ENCODE results near the gene KRTAP4-12. TPM values are rescaled to one million over a fixed set of nuclear protein-coding genes. Genes with fewer than 3 reads are reported as not detected.
"Not testable (repeated sequence)": the region's sequence is repeated elsewhere in the genome, so short reads cannot be mapped to it uniquely, and the experiment has no call there.

KRTAP4-12 gene
- polyA plus RNA-seq, 1 donor: not detected

DNA sequence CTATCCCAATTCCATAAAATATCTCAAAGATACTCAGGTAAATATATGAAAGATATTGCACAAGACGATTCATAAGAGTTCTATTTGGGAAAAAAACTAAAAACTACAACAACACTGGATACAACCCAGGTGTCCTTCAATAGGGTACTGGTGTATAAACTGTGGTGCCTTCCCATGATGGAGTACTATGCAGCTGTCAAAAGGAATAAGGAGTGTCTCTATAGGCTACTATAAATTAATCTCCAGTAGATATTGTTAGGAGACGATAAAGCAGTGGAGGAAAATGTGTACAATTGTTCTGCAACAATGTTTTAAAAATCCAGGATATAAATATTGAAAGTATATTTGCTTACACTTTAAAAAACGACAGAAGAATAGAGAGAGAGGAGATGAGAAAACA is 2.4 kb upstream of the KRTAP4-12 start:
- Histone ChIP-seq H3K9me3 (ENCODE audit: control insufficient read depth, low read depth, low read length) (no peaks in the 10 kb centered on the region), H3K36me3 (ENCODE audit: control insufficient read depth, insufficient read depth, low read length) (no peaks in the 10 kb centered on the region), H3K4me3 (ENCODE audit: low read length) (no peak overlapping the region), H3K4me1 (ENCODE audit: control insufficient read depth, insufficient read depth, low read length) (no peaks in the 10 kb centered on the region), H3K27ac (ENCODE audit: low read length) (no peak overlapping the region), H3K27me3 (ENCODE audit: control insufficient read depth, insufficient read depth, low read length) (no peaks in the 10 kb centered on the region)
- 97% methylated on average over 3 of the region's 3 CpGs for WGBS (ENCODE audit: insufficient coverage, low lambda C conversion rate)
- DNase-seq: no peak

DNA sequence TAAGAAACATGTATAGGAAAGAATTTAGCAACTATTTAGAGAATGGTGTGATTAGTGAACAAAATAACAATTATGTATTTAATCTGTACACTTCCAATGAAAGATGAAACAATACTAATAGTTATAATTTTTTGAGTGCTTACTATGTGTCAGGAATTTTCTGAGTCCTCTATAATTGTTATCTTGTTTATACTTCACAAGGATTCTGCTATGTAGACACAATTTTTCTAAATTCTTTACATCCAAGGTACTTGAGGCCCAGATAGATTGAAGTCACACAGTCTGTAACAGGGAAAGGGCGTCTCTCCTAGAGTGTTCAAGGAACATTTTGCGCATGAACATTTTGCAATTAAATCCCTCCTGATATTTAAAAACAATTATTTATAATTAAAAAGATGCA is 1.1 kb upstream of the KRTAP4-12 start:
- H3K4me3 ChIP-seq (ENCODE audit: low read length): no peak overlapping the region
- no peak overlapping the region for H3K27ac ChIP-seq (ENCODE audit: low read length)
- no peaks in the 10 kb centered on the region for H3K27me3 ChIP-seq (ENCODE audit: control insufficient read depth, insufficient read depth, low read length)
- H3K36me3 ChIP-seq (ENCODE audit: control insufficient read depth, insufficient read depth, low read length): no peaks in the 10 kb centered on the region
- H3K9me3 ChIP-seq (ENCODE audit: control insufficient read depth, low read depth, low read length): no peaks in the 10 kb centered on the region
- no peak for DNase-seq
- no peaks in the 10 kb centered on the region for H3K4me1 ChIP-seq (ENCODE audit: control insufficient read depth, insufficient read depth, low read length)
- no CpG with 5 or more reads among the region's 2 CpGs for WGBS (ENCODE audit: insufficient coverage, low lambda C conversion rate)

DNA sequence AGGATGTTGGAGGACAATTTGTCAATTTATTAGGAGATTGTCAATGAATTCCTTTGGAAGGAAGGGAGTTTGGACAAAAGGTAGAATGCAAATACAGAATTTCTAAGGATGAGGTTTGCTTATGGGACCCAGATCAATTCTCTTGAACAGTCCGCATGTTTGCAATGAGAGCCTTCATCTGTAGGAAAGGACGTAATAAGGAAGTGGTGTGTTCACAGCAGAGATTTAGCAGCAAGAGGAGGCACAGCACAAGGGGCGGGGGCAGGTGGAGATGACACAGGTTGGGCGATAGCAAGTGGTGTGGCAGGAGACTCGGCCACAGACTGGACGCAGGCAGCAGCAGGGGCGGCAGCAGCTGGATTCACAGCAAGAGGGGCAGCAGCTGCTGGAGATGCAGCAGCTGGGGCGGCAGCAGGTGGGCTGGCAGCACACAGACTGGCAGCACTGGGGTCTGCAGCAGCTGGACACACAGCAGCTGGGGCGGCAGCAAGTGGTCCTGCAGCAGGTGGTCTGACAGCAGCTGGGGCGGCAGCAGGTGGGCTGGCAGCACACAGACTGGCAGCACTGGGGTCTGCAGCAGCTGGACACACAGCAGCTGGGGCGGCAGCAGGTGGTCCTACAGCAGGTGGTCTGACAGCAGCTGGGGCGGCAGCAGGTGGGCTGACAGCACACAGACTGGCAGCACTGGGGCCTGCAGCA is 541 bp downstream of the KRTAP4-12 start:
- not testable (repeated sequence) for H3K4me3 ChIP-seq (ENCODE audit: low read length); H3K9me3 ChIP-seq (ENCODE audit: control insufficient read depth, low read depth, low read length); H3K27me3 ChIP-seq (ENCODE audit: control insufficient read depth, insufficient read depth, low read length); DNase-seq; H3K36me3 ChIP-seq (ENCODE audit: control insufficient read depth, insufficient read depth, low read length); H3K27ac ChIP-seq (ENCODE audit: low read length); H3K4me1 ChIP-seq (ENCODE audit: control insufficient read depth, insufficient read depth, low read length)
- no CpG with 5 or more reads among the region's 12 CpGs for WGBS (ENCODE audit: insufficient coverage, low lambda C conversion rate)

DNA sequence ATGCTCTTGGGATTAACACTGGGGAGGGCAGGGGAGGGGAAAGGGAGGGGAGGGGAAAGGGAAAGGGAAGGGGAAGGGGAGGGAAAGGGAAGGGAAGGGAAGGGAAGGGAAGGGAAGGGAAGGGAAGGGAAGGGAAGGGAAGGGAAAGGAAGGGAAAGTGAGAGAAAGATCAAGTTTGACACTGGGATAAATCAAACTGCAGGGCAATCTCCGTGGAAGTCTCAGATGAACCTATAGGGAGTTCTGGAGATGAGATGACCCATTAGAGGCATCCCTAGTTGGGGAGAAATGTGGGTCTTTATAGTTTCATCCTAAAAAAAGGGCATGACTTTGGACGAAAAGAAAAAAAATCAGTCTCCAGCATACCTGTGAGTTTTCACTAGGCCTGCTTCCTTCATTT is 2.2 kb downstream of the KRTAP4-12 start:
- no peak overlapping the region for H3K27ac ChIP-seq (ENCODE audit: low read length)
- DNase-seq: no peak
- no peaks in the 10 kb centered on the region for H3K9me3 ChIP-seq (ENCODE audit: control insufficient read depth, low read depth, low read length)
- H3K4me3 ChIP-seq (ENCODE audit: low read length): no peak overlapping the region
- no peaks in the 10 kb centered on the region for H3K27me3 ChIP-seq (ENCODE audit: control insufficient read depth, insufficient read depth, low read length)
- WGBS (ENCODE audit: insufficient coverage, low lambda C conversion rate): 60% methylated on average over 1 of the region's 2 CpGs
- H3K36me3 ChIP-seq (ENCODE audit: control insufficient read depth, insufficient read depth, low read length): no peaks in the 10 kb centered on the region
- H3K4me1 ChIP-seq (ENCODE audit: control insufficient read depth, insufficient read depth, low read length): no peaks in the 10 kb centered on the region

DNA sequence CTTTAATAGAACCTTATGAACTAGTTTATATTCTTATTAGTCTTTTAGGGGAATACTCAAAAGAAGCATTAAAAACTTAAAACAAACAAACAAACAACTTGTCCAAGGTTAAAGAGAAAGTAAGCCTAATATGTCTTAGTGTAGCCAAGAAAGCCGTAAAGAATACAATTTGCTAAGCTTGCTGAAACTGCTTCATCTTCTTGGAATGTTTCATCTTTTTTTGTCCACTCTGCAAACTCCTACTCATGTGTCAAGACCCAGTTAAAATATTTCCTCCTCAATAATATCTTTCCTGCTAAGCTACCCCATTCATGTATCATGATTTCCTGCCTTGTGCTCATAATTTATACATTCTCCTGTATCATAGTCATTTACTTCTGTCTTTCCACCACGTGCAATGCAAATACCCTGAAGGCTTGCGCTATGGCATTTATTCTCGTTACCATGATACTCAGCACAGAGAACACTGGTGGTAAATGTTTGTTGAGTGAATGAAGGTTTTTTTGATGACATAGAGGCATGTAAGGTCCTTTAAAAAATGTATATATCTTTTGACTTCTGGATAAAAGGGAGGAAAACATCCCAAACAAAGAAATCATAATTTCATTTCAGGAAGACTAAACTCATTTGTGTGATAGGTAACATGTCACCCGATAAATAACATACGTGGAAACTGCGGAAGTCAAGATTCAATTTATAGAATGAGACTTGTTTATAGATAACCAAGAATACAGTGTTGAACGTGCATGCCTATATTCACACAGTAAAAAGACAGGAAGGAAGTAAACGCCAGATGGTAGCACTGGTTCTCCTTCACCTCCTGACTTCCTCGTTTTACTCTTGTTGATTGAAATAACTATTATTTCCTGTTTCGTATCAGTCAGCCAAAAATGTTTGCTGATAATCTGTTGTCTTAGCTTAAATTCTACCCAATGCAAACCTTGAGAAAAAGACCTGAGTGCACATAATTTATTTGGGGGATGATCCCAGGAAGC is 4.0 kb downstream of the KRTAP4-12 start:
- not testable (repeated sequence) for DNase-seq; H3K36me3 ChIP-seq (ENCODE audit: control insufficient read depth, insufficient read depth, low read length); H3K9me3 ChIP-seq (ENCODE audit: control insufficient read depth, low read depth, low read length); H3K27ac ChIP-seq (ENCODE audit: low read length); H3K4me3 ChIP-seq (ENCODE audit: low read length); H3K27me3 ChIP-seq (ENCODE audit: control insufficient read depth, insufficient read depth, low read length); H3K4me1 ChIP-seq (ENCODE audit: control insufficient read depth, insufficient read depth, low read length)
- WGBS (ENCODE audit: insufficient coverage, low lambda C conversion rate): 78% methylated on average over 5 of the region's 11 CpGs

DNA sequence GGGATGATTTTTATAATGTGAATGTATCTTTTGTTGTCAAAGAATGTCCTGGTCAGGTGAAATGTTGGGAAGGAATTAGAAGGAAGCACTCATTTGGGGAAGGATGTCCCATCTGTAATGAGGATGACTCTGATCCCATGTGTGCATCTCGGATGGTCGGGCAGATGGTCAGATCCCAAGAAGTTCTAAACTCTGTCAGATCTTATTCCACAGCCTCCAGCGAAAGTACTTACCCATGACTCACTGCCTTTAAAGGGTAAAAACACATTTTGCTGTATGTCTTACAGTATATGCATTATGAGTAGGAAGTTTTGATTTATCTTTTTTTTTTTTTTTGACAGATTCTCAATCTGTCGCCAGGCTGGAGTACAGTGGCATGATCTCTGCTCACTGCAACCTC is 5.3 kb downstream of the KRTAP4-12 start:
- no CpG with 5 or more reads among the region's 4 CpGs for WGBS (ENCODE audit: insufficient coverage, low lambda C conversion rate)
- Histone ChIP-seq H3K27ac (ENCODE audit: low read length) (no peak overlapping the region), H3K27me3 (ENCODE audit: control insufficient read depth, insufficient read depth, low read length) (no peaks in the 10 kb centered on the region), H3K36me3 (ENCODE audit: control insufficient read depth, insufficient read depth, low read length) (no peaks in the 10 kb centered on the region), H3K4me3 (ENCODE audit: low read length) (no peak overlapping the region), H3K9me3 (ENCODE audit: control insufficient read depth, low read depth, low read length) (no peaks in the 10 kb centered on the region), H3K4me1 (ENCODE audit: control insufficient read depth, insufficient read depth, low read length) (no peaks in the 10 kb centered on the region)
- no peak for DNase-seq

DNA sequence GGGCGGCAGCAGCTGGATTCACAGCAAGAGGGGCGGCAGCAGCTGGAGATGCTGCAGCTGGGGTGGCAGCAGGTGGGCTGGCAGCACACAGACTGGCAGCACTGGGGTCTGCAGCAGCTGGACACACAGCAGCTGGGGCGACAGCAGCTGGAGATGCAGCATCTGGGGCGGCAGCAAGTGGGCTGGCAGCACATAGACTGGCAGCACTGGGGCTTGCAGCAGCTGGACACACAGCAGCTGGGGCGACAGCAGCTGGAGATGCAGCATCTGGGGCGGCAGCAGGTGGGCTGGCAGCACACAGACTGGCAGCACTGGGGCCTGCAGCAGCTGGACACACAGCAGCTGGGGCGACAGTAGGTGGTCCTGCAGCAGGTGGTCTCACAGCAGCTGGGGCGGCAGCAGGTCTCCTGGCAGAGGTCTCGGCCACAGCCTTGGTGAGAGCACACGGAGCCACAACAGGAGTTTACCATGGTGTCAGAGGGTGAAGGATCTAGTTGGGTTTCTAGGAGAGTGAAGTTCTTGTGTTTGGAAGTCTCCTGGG is 6.1 kb downstream of the KRTAP4-12 start, which contains the start of gene KRTAP4-11:
TSS of gene KRTAP4-11 (minus strand) at position 528 of the 541 bp plus-strand sequence. CDS start at position 470, 58 bp downstream.
- H3K4me3 ChIP-seq (ENCODE audit: low read length); DNase-seq; H3K36me3 ChIP-seq (ENCODE audit: control insufficient read depth, insufficient read depth, low read length); H3K27ac ChIP-seq (ENCODE audit: low read length); H3K4me1 ChIP-seq (ENCODE audit: control insufficient read depth, insufficient read depth, low read length); H3K27me3 ChIP-seq (ENCODE audit: control insufficient read depth, insufficient read depth, low read length); H3K9me3 ChIP-seq (ENCODE audit: control insufficient read depth, low read depth, low read length): not testable (repeated sequence)
- WGBS (ENCODE audit: insufficient coverage, low lambda C conversion rate): 100% methylated on average over 1 of the region's 10 CpGs

DNA sequence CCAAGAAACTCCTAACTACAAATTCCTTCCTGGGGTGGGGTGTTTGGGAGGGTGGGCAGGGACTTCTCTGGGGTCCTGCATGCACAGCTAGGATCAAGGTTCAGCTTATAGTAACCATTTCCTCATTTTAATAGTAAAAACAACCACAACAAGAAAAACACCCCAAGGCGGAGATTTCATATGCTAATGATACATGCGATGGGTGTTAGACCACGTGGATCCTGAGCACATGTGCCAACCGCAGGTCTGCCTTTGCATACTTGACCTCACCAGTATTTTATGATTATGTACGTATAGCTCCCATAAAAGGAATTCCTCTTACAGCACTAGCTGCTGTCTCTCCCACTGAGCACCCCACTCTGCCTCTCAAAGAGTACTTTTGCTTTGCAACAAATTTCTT is 7.7 kb downstream of the KRTAP4-12 start:
- no peak for DNase-seq
- Histone ChIP-seq H3K36me3 (ENCODE audit: control insufficient read depth, insufficient read depth, low read length) (no peaks in the 10 kb centered on the region), H3K4me3 (ENCODE audit: low read length) (no peak overlapping the region), H3K9me3 (ENCODE audit: control insufficient read depth, low read depth, low read length) (no peaks in the 10 kb centered on the region), H3K4me1 (ENCODE audit: control insufficient read depth, insufficient read depth, low read length) (no peaks in the 10 kb centered on the region), H3K27ac (ENCODE audit: low read length) (no peak overlapping the region), H3K27me3 (ENCODE audit: control insufficient read depth, insufficient read depth, low read length) (no peaks in the 10 kb centered on the region)
- WGBS (ENCODE audit: insufficient coverage, low lambda C conversion rate): 40% methylated on average over 1 of the region's 5 CpGs

DNA sequence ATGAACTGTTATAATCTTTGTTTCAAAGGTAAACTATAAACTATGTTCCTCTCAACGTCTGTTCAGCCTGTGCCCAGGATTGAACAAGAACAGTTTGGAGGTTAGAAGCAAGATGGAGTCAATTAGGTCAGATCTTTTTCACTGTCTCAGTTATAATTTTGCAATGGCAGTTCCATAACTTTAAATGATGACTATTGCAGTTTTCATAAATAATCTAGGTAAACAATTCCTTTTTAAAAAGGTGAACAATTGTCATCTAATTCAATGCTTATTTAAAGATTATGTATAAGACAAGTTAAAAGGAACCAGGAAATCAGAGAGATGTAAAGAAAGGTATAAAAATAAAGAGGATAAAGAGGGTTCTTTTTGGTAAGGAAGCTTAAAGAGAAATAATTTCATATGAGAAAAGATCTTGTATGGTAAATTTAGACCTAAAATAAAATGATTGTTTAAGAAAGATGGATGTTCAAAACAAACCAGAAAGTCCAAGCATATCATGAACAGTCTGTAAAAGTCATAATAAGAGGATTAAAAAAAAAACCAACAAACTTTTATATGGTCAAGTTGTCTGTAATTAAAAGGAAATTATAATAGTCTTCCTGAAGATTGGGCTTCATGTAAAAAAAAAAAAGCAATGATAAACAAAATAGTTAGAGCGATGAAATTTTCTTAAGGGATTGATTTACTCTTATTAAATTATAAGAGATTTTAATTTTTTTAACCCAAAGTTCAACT is 12.7 kb downstream of the KRTAP4-12 start:
- Histone ChIP-seq H3K4me1 (ENCODE audit: control insufficient read depth, insufficient read depth, low read length) (no peaks in the 10 kb centered on the region), H3K4me3 (ENCODE audit: low read length) (no peak overlapping the region), H3K36me3 (ENCODE audit: control insufficient read depth, insufficient read depth, low read length) (no peaks in the 10 kb centered on the region), H3K27ac (ENCODE audit: low read length) (no peak overlapping the region), H3K27me3 (ENCODE audit: control insufficient read depth, insufficient read depth, low read length) (peaks cover 4% of the 10 kb centered on the region), H3K9me3 (ENCODE audit: control insufficient read depth, low read depth, low read length) (no peaks in the 10 kb centered on the region)
- no peak for DNase-seq
- WGBS (ENCODE audit: insufficient coverage, low lambda C conversion rate): 100% methylated on average over 1 of the region's 2 CpGs

All from large intestine (tissue), 3 donors.